ENCODE measurements around the gene SUCLG2. TPM values are rescaled to one million over a fixed set of nuclear protein-coding genes. Genes with fewer than 3 reads are reported as not detected.

SUCLG2 gene
- polyA plus RNA-seq, 1 donor (not counting 4 experiments of a cell fraction or from before 2014, with no cell fraction given), result 26.7 TPM

- no peaks in the 10 kb centered on the region for H3K27me3 ChIP-seq (ENCODE audit: control insufficient read depth, extremely low read depth, insufficient read depth, low read length)
- no peak for FAIRE-seq
- dilution Hi-C loops (cut with MboI; ENCODE audit: extremely low pct_ligation_motif_present, low sequenced_read_pairs), result no loop called here
- TF ChIP-seq EZH2 (IDR thresholded peaks at IDR 0.05; ENCODE audit: low read length), result no peak
- no peaks in the 10 kb centered on the region for H3K9me1 ChIP-seq (ENCODE audit: control insufficient read depth, extremely low read depth, insufficient read depth, low read length)
- H3K4me1 ChIP-seq (ENCODE audit: control insufficient read depth, extremely low read depth, insufficient read depth, low read length), result no peaks in the 10 kb centered on the region
- H2AFZ ChIP-seq (ENCODE audit: control insufficient read depth, low read length), result no peak overlapping the region
- H3K4me3 ChIP-seq (ENCODE audit: control insufficient read depth in 2 of 3, extremely low read depth in 1 of 3, insufficient read depth in 2 of 3, low read depth in 1 of 3, low read length in 3 of 3), result no peak overlapping the region
- peaks cover 2 to 3% of the 10 kb centered on the region in 2 experiments for H3K36me3 ChIP-seq (ENCODE audit: control insufficient read depth in 2 of 2, extremely low read depth in 1 of 2, insufficient read depth in 2 of 2, low read length in 2 of 2)
- H3K27ac ChIP-seq (ENCODE audit: control insufficient read depth, insufficient read depth, low read length), result no peak overlapping the region
- no peak overlapping the region for H3K4me2 ChIP-seq (ENCODE audit: control insufficient read depth, extremely low read depth, insufficient read depth, low read depth, low read length)
- DNase-seq (ENCODE audit: low read depth, low spot score), result no peak
- H3K9me3 ChIP-seq (ENCODE audit: control insufficient read depth, low read depth, low read length), result no peaks in the 10 kb centered on the region
- H4K20me1 ChIP-seq (ENCODE audit: control insufficient read depth, extremely low read depth, insufficient read depth, low read length), result no peaks in the 10 kb centered on the region
- H3K9ac ChIP-seq (ENCODE audit: control insufficient read depth, extremely low read depth, insufficient read depth, low read length), result no peak overlapping the region
- H3K79me2 ChIP-seq (ENCODE audit: control insufficient read depth, insufficient read depth, low read length), result peaks cover 2% of the 10 kb centered on the region
These were observed 73.9 kb downstream of the SUCLG2 start for GRCh38 chr3:67580430-67581000.

- Histone ChIP-seq H3K79me2 (ENCODE audit: control insufficient read depth, insufficient read depth, low read length) (no peaks in the 10 kb centered on the region), H3K9me3 (ENCODE audit: control insufficient read depth, low read depth, low read length) (no peaks in the 10 kb centered on the region), H3K27ac (ENCODE audit: control insufficient read depth, insufficient read depth, low read length) (no peak overlapping the region), H4K20me1 (ENCODE audit: control insufficient read depth, extremely low read depth, insufficient read depth, low read length) (no peaks in the 10 kb centered on the region), H3K9me1 (ENCODE audit: control insufficient read depth, extremely low read depth, insufficient read depth, low read length) (no peaks in the 10 kb centered on the region), H3K4me1 (ENCODE audit: control insufficient read depth, extremely low read depth, insufficient read depth, low read length) (no peaks in the 10 kb centered on the region), H3K9ac (ENCODE audit: control insufficient read depth, extremely low read depth, insufficient read depth, low read length) (no peak overlapping the region), H3K4me2 (ENCODE audit: control insufficient read depth, extremely low read depth, insufficient read depth, low read depth, low read length) (no peak overlapping the region), H3K36me3 (ENCODE audit: control insufficient read depth in 2 of 2, extremely low read depth in 1 of 2, insufficient read depth in 2 of 2, low read length in 2 of 2) (peaks cover 0 to 2% of the 10 kb centered on the region in 2 experiments), H3K27me3 (ENCODE audit: control insufficient read depth, extremely low read depth, insufficient read depth, low read length) (no peaks in the 10 kb centered on the region), H3K4me3 (ENCODE audit: control insufficient read depth in 2 of 3, extremely low read depth in 1 of 3, insufficient read depth in 2 of 3, low read depth in 1 of 3, low read length in 3 of 3) (no peak overlapping the region), H2AFZ (ENCODE audit: control insufficient read depth, low read length) (no peak overlapping the region)
- DNase-seq (ENCODE audit: low read depth, low spot score) (no peak), FAIRE-seq (no peak)
- dilution Hi-C loops (cut with MboI; ENCODE audit: extremely low pct_ligation_motif_present, low sequenced_read_pairs), result no loop called here
- TF ChIP-seq CTCF (optimal IDR thresholded peaks at IDR 0.05 in 1 of 3, IDR thresholded peaks at IDR 0.05 in 1 of 3, conservative IDR thresholded peaks at IDR 0.05 in 1 of 3; ENCODE audit: extremely low read depth in 1 of 3, insufficient read depth in 2 of 3, low read length in 3 of 3) (no peak), EZH2 (IDR thresholded peaks at IDR 0.05; ENCODE audit: low read length) (no peak)
These were observed 76.0 kb downstream of the SUCLG2 start for GRCh38 chr3:67578416-67578815.

DNA sequence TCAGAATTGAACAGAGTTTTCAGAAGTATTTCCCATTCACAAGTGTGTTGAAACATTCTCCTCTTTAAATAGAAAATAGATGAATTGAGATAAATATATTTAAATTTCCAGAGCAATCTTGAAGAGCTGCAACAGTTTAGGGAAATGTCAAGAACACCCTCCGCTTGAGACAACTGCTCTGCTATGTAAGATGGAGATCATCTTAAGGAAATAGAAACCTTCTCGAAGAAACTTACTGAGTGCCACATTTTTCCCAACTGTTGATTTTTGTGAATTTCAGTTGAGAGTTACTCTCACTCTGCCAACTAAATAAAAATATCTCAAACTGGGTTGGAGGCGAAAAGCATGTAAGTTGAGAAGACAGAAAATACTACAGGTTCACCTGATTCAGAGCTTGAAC lies 78.0 kb downstream of the SUCLG2 start:
- DNase-seq (ENCODE audit: low read depth, low spot score) (no peak), FAIRE-seq (no peak)
- Histone ChIP-seq H3K4me1 (ENCODE audit: control insufficient read depth, extremely low read depth, insufficient read depth, low read length) (no peaks in the 10 kb centered on the region), H3K9me1 (ENCODE audit: control insufficient read depth, extremely low read depth, insufficient read depth, low read length) (no peaks in the 10 kb centered on the region), H2AFZ (ENCODE audit: control insufficient read depth, low read length) (no peak overlapping the region), H3K27ac (ENCODE audit: control insufficient read depth, insufficient read depth, low read length) (no peak overlapping the region), H3K9me3 (ENCODE audit: control insufficient read depth, low read depth, low read length) (no peaks in the 10 kb centered on the region), H3K4me3 (ENCODE audit: control insufficient read depth in 2 of 3, extremely low read depth in 1 of 3, insufficient read depth in 2 of 3, low read depth in 1 of 3, low read length in 3 of 3) (no peak overlapping the region), H3K9ac (ENCODE audit: control insufficient read depth, extremely low read depth, insufficient read depth, low read length) (no peak overlapping the region), H3K79me2 (ENCODE audit: control insufficient read depth, insufficient read depth, low read length) (no peaks in the 10 kb centered on the region), H3K4me2 (ENCODE audit: control insufficient read depth, extremely low read depth, insufficient read depth, low read depth, low read length) (no peak overlapping the region), H3K36me3 (ENCODE audit: control insufficient read depth in 2 of 2, extremely low read depth in 1 of 2, insufficient read depth in 2 of 2, low read length in 2 of 2) (peaks cover 0 to 2% of the 10 kb centered on the region in 2 experiments), H4K20me1 (ENCODE audit: control insufficient read depth, extremely low read depth, insufficient read depth, low read length) (no peaks in the 10 kb centered on the region), H3K27me3 (ENCODE audit: control insufficient read depth, extremely low read depth, insufficient read depth, low read length) (no peaks in the 10 kb centered on the region)
- dilution Hi-C loops (cut with MboI; ENCODE audit: extremely low pct_ligation_motif_present, low sequenced_read_pairs), result no loop called here
- TF ChIP-seq CTCF (optimal IDR thresholded peaks at IDR 0.05 in 1 of 3, IDR thresholded peaks at IDR 0.05 in 1 of 3, conservative IDR thresholded peaks at IDR 0.05 in 1 of 3; ENCODE audit: extremely low read depth in 1 of 3, insufficient read depth in 2 of 3, low read length in 3 of 3) (no peak), EZH2 (IDR thresholded peaks at IDR 0.05; ENCODE audit: low read length) (no peak)
